Body of pancreas (tissue), 4 donors: ENCODE measurements around the gene COQ10A. TPM values are rescaled to one million over a fixed set of nuclear protein-coding genes. Genes with fewer than 3 reads are reported as not detected.
A peak's percentile ranks its signal among the peaks of the same experiment; 100 is the strongest.

Experiments used
- ATAC-seq: fragments of 150-250 bp; one replicate; pipeline ENCODE4 v1.9.1; 2016
- DNase-seq, 4 donors: peaks; one replicate each; pipeline ENCODE4 v3.0.0-alpha.2; 2019
- H3K27ac ChIP-seq, 4 donors: fragments of 200-600 bp; sonication (generic); 1 replicate in 3 of 4; 2 replicates in 1 of 4; pipeline versions ENCODE4 v1.5.1 to v1.6.1; 2016 to 2019; ENCODE audit warnings: mild to moderate bottlenecking in 1 of 4, mixed read lengths in 1 of 4, moderate library complexity in 1 of 4
- H3K27me3 ChIP-seq, 2 donors: fragments of 200-600 bp; sonication (generic); one replicate each; pipeline ENCODE4 v1.6.0; 2016; ENCODE audit warnings: mild to moderate bottlenecking in 1 of 2
- H3K36me3 ChIP-seq, 2 donors: fragments of 200-600 bp; sonication (generic); replicated peaks in 1 of 2; 2 replicates each; pipeline ENCODE4 v1.5.1; 2016; ENCODE audit warnings: low read depth in 2 of 2; ENCODE audit not compliant: insufficient read depth in 1 of 2
- H3K4me1 ChIP-seq: fragments of 200-600 bp; sonication (generic); one replicate; pipeline ENCODE4 v1.6.0; 2016
- H3K4me3 ChIP-seq, 2 donors: fragments of 200-600 bp; sonication (generic); 1 replicate in 1 of 2; 2 replicates in 1 of 2; pipeline ENCODE4 v1.5.1; 2016 to 2019
- H3K9me3 ChIP-seq, 3 donors: fragments of 200-600 bp; sonication (generic); 1 replicate in 2 of 3; 2 replicates in 1 of 3; pipeline ENCODE4 v1.5.1; 2016
- CTCF ChIP-seq, 7 experiments: fragments of 450-650 bp in 4 of 7; fragments of 200-600 bp in 3 of 7; sonication (generic) in 3 of 7; IDR thresholded peaks; one replicate each; pipeline ENCODE4 v1.5.1; 2016 to 2019; ENCODE audit warnings: antibody characterized with exemption in 7 of 7
- POLR2A ChIP-seq, 3 donors: fragments of 450-650 bp; IDR thresholded peaks; one replicate each; pipeline ENCODE4 v1.6.1; 2016; ENCODE audit warnings: antibody characterized with exemption in 3 of 3, mild to moderate bottlenecking in 2 of 3
- WGBS, 2 donors: methylation state at CpG; one replicate each; pipeline ENCODE4 v1.1.5; 2017; 5-methylcytosine and 5-hydroxymethylcytosine counted together
- intact Hi-C: fragments of 100-400 bp; cut with DNase I; formaldehyde crosslinking; loops from one replicate; pipeline ENCODE4 v1.15.1; 2023
- total RNA-seq, 2 donors: library from RNA; depleted of rRNA; stranded (reverse); fragments of >200 nt; gene quantifications; one replicate each; pipeline ENCODE4 v1.1.0, GENCODE V29; 2016

The COQ10A gene
- total RNA-seq, 2 donors from 2014 or later: 28.0 to 34.9 TPM

GRCh38 chr12:56300644-56301464 is 34.1 kb downstream of the COQ10A start:
- H3K27me3 ChIP-seq: no peaks in the 10 kb centered on the region
- peaks cover 37% of the 10 kb centered on the region for H3K4me1 ChIP-seq
- intact Hi-C loops: no loop called here
- DNase-seq (no peak), ATAC-seq (peak; percentile 52)
- peak overlapping the region in 1 of 2 donors; percentile 94 for H3K4me3 ChIP-seq
- no peaks in the 10 kb centered on the region for H3K36me3 ChIP-seq
- WGBS, 2 donors: 28 to 31% methylated on average over 17 to 21 of the region's 21 CpGs
- TF ChIP-seq CTCF (IDR thresholded peaks at IDR 0.05): no peak
- no peak for TF ChIP-seq POLR2A (IDR thresholded peaks at IDR 0.05)
- H3K9me3 ChIP-seq: no peaks in the 10 kb centered on the region
- H3K27ac ChIP-seq: peak overlapping the region; percentile 93 to 97 (median 94)

- Histone ChIP-seq H3K9me3 (no peaks in the 10 kb centered on the region), H3K36me3 (peaks cover 0 to 7% of the 10 kb centered on the region in 2 donors), H3K4me3 (no peak overlapping the region), H3K27me3 (no peaks in the 10 kb centered on the region), H3K27ac (no peak overlapping the region), H3K4me1 (peaks cover 19% of the 10 kb centered on the region)
- TF ChIP-seq POLR2A (IDR thresholded peaks at IDR 0.05): no peak
- no peak for TF ChIP-seq CTCF (IDR thresholded peaks at IDR 0.05)
- intact Hi-C loops: no loop called here
- 77 to 90% methylated on average over 2 to 3 of the region's 3 CpGs for WGBS, 2 donors
- ATAC-seq (no peak), DNase-seq (no peak)
These were observed 37.5 kb downstream of the COQ10A start for GRCh38 chr12:56304276-56304675.

GRCh38 chr12:56304872-56305590 is 38.3 kb downstream of the COQ10A start:
- Histone ChIP-seq H3K27me3 (no peaks in the 10 kb centered on the region), H3K36me3 (peaks cover 0 to 7% of the 10 kb centered on the region in 2 donors), H3K27ac (no peak overlapping the region), H3K4me3 (no peak overlapping the region), H3K4me1 (peaks cover 18% of the 10 kb centered on the region), H3K9me3 (no peaks in the 10 kb centered on the region)
- DNase-seq (no peak), ATAC-seq (no peak)
- WGBS, 2 donors: 88 to 96% methylated on average over 8 of the region's 8 CpGs
- TF ChIP-seq CTCF (IDR thresholded peaks at IDR 0.05): no peak
- no peak for TF ChIP-seq POLR2A (IDR thresholded peaks at IDR 0.05)
- intact Hi-C loops: no loop called here

- no peak for ATAC-seq
- H3K9me3 ChIP-seq: no peaks in the 10 kb centered on the region
- H3K27me3 ChIP-seq: no peaks in the 10 kb centered on the region
- intact Hi-C loops: no loop called here
- TF ChIP-seq CTCF (IDR thresholded peaks at IDR 0.05) (no peak), POLR2A (IDR thresholded peaks at IDR 0.05) (no peak)
- H3K36me3 ChIP-seq: peaks cover 0 to 12% of the 10 kb centered on the region in 2 donors
- no peak overlapping the region for H3K4me3 ChIP-seq
- no peak for DNase-seq
- no peak overlapping the region for H3K27ac ChIP-seq
- H3K4me1 ChIP-seq: no peaks in the 10 kb centered on the region
- 94 to 97% methylated on average over 7 of the region's 7 CpGs for WGBS, 2 donors
These were observed 40.7 kb downstream of the COQ10A start for GRCh38 chr12:56307221-56307965.
